Measurements from ENCODE around the gene CALML4. TPM values are rescaled to one million over a fixed set of nuclear protein-coding genes. Genes with fewer than 3 reads are reported as not detected.
A peak's percentile ranks its signal among the peaks of the same experiment; 100 is the strongest.

The CALML4 gene
- total RNA-seq, 8 experiments from 2014 or later: 0.61 to 8.4 (median 4.3) TPM

DNA sequence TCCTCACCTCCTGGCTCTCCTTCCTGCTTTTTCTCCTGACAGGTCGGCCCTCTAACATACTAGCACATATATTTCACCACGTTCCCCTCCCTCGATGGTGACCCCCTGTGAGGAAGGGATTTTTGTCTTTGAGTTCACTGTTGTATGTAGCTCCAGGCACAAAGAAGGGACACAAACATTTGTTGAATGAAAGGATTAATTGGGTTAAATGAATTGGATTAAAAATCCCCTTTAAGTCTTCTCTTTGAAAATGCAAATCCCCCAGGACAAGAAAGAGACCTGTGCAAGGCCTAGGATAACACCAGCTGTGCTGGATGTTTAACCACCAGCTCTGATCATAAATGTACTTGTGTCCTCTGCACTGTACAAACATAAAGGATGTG is 3.3 kb downstream of the CALML4 start:
- H3K27ac ChIP-seq: no peak overlapping the region
- no peak overlapping the region for H3K4me3 ChIP-seq
- no peak for ATAC-seq (replicated peaks in 6 of 8)
- in situ Hi-C loops (cut with MboI; ENCODE audit: low pct_unique_long_range_greater_than_20kb in 2 of 9, low sequenced_read_pairs in 9 of 9, unreplicated experiment in 9 of 9): no loop called here
- 33 to 94% (median 50%) methylated on average over 1 to 3 of the region's 3 CpGs; no CpG with 5 or more reads in 3 of the 10 experiments for WGBS, 10 experiments
- H3K4me1 ChIP-seq (replicated peaks in 1 of 2): peaks cover 24 to 29% of the 10 kb centered on the region in 2 donors

DNA sequence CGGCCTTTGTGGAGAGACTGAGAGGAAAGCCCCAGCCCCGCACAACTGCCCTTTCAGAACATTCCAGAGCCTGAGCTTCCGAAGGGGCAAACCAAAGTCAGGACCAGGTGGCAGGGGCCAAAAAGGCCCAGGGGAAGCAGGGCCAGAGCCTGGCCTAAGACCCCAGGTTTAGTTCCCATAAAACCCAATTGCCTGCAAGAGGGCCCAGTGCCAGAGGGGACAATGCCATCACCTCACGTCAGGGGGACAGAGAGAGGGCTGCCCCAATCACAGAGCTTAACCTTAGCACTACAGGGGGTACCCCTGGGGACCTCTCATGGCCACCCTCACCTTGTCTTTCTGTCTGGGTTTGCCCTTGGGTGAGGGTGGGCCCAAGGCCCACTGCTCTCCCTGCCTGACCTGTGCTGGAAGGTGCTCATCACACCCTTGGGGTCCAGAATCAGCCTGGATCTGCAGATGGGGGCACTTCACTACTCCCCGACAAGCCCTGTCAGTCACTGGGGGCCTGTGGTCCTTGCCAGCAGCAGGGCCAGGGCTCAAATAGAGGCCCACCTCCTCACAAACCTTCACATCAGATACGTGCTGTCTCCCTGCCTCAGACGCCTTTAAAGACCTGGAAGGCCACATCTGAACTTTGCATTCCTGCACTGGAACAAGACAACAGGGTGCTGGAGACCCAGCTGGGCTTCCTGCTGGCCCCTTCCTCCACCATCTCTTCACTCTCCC is 3.8 kb downstream of the CALML4 start:
- H3K27ac ChIP-seq: no peak overlapping the region
- no peak for ATAC-seq (replicated peaks in 6 of 8)
- peaks cover 24 to 29% of the 10 kb centered on the region in 2 donors for H3K4me1 ChIP-seq (replicated peaks in 1 of 2)
- no peak overlapping the region for H3K4me3 ChIP-seq
- in situ Hi-C loops (cut with MboI; ENCODE audit: low pct_unique_long_range_greater_than_20kb in 2 of 9, low sequenced_read_pairs in 9 of 9, unreplicated experiment in 9 of 9): no loop called here
- 80 to 100% (median 100%) methylated on average over 1 to 3 of the region's 7 CpGs; no CpG with 5 or more reads in 5 of the 10 experiments for WGBS, 10 experiments

DNA sequence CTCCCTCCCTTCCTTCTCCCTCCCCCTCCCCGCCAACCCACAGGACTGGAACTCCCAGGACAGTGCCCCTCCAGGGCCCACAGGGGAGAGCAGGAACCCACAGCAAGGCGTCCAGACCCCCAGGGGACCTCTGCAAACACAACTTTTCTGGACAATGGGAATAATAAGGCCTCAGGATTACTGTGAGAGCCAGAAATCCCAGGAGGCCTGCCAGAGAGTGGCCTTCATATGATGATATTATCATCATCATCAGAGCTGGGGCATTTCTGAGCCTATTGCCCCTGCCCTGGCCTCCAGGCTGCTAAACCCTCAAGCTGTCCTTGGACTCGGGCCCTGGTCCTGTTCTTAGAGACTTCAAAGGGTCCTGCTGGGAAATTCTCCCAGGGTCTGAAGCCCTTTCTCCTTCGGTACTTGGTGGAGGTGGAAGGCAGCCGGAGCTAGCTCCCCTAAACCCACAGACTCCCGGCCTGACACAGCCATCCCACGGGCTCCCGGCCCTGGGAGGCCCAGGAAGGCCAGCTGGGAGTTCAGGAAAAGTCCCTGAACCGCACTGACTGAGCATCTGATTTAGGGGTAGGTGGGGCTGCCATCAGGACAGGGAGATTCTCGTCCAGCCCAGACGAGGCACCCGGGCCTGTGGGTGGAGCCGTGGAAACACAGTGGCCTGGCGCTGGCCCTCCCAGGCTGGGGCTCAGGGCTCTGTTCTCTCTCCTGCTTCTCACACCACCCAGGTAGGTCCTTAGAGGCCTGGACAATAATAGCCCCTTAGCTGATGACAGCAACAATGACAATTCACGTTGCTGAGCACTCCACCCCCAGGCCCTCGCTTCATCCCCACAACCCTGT is 4.9 kb downstream of the CALML4 start:
- in situ Hi-C loops (cut with MboI; ENCODE audit: low pct_unique_long_range_greater_than_20kb in 2 of 9, low sequenced_read_pairs in 9 of 9, unreplicated experiment in 9 of 9): no loop called here
- H3K4me3 ChIP-seq: no peak overlapping the region
- peaks cover 23% of the 10 kb centered on the region in 2 donors for H3K4me1 ChIP-seq (replicated peaks in 1 of 2)
- ATAC-seq (replicated peaks in 6 of 8): peak; percentile 19 to 85 (median 58)
- no peak overlapping the region for H3K27ac ChIP-seq
- 66 to 100% (median 90%) methylated on average over 1 to 5 of the region's 16 CpGs; no CpG with 5 or more reads in 5 of the 10 experiments for WGBS, 10 experiments

DNA sequence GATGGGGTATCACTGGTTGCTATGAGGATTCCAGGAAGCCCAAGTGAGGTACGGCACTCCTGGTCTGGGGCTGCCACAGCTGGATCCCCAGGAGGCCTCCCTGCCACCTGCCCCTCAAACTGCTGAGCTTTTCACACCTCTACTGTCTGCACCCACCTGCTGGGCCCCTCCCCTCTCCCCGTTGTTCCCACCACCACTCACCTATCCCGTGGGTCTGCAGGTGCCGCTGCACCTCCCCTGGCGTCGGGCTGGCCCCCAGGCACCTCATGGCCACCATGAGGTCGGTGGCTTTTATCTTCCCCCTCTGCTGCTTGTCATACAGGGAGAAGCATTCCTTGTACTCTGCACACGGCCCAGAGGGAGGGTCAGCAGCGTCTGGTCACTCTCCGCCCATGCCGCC is 5.8 kb downstream of the CALML4 start:
- Histone ChIP-seq H3K27ac (no peak overlapping the region), H3K4me1 (replicated peaks in 1 of 2) (peaks cover 20% of the 10 kb centered on the region in 2 donors), H3K4me3 (no peak overlapping the region)
- in situ Hi-C loops (cut with MboI; ENCODE audit: low pct_unique_long_range_greater_than_20kb in 2 of 9, low sequenced_read_pairs in 9 of 9, unreplicated experiment in 9 of 9): no loop called here
- WGBS, 10 experiments: 51 to 100% (median 87%) methylated on average over 1 to 4 of the region's 11 CpGs; no CpG with 5 or more reads in 4 of the 10 experiments
- peak in 1 of 8 experiments; percentile 18 for ATAC-seq (replicated peaks in 6 of 8)

DNA sequence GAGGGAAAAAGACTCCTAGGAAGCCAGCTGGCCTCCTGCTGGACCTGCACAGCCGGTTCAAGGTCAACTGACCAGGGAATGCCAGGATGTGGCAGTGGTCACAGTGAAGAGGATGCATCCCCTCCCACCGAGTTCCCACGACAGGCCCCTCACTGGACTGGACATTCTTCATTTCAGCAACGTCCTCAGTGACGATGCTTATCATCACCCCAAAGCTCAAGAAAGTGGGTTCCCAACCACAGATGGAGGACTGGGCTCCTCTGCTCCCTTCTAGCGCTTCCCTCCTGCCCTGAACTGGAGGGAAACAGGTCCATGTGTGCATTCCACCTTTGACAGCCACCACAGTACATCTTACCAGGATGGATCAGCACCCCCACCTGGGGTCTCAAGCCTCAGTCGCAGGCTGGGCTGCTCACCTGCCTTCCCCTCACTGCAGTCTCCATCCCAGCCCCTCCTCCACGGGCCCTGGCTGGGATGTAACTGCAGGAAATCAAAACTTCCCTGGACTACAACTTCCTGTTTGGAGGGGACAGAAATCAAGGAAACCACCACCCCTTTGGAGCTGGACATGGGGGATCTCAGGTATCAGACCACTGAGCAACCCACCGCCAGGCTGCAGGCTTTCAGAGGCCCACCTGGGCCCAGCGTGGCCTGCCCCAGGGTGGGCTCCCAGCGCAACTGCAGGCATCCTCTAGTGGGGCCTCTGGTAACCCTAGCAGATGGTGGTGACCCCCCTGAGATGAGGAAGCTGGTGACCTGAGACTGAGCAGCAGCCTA is 7.3 kb downstream of the CALML4 start:
- WGBS, 10 experiments: 71 to 100% (median 82%) methylated on average over 2 to 4 of the region's 11 CpGs; no CpG with 5 or more reads in 6 of the 10 experiments
- ATAC-seq (replicated peaks in 6 of 8): no peak
- in situ Hi-C loops (cut with MboI; ENCODE audit: low pct_unique_long_range_greater_than_20kb in 2 of 9, low sequenced_read_pairs in 9 of 9, unreplicated experiment in 9 of 9): no loop called here
- no peak overlapping the region for H3K27ac ChIP-seq
- H3K4me1 ChIP-seq (replicated peaks in 1 of 2): peaks cover 20% of the 10 kb centered on the region in 2 donors
- H3K4me3 ChIP-seq: no peak overlapping the region

DNA sequence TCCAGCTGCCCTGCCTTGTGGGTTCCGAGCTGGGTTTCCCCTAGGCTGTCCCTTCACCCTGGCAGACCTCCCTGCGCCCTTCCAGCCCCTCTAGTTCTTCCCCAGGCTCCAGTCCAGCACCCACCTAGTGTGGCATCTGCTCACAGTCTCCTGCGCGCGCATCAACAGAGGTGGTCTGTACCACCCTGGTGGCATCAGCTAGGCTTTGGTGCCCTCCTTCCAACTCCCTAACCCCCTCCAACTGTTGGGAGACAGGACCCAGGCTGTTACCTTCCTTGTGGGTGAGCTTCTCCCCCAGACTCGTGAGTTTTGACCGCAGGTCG is 8.0 kb downstream of the CALML4 start:
- WGBS, 10 experiments: 87 to 100% (median 100%) methylated on average over 1 to 4 of the region's 8 CpGs; no CpG with 5 or more reads in 5 of the 10 experiments
- no peak overlapping the region for H3K27ac ChIP-seq
- ATAC-seq (replicated peaks in 6 of 8): no peak
- in situ Hi-C loops (cut with MboI; ENCODE audit: low pct_unique_long_range_greater_than_20kb in 2 of 9, low sequenced_read_pairs in 9 of 9, unreplicated experiment in 9 of 9): no loop called here
- no peak overlapping the region for H3K4me3 ChIP-seq
- H3K4me1 ChIP-seq (replicated peaks in 1 of 2): peaks cover 17 to 19% of the 10 kb centered on the region in 2 donors

DNA sequence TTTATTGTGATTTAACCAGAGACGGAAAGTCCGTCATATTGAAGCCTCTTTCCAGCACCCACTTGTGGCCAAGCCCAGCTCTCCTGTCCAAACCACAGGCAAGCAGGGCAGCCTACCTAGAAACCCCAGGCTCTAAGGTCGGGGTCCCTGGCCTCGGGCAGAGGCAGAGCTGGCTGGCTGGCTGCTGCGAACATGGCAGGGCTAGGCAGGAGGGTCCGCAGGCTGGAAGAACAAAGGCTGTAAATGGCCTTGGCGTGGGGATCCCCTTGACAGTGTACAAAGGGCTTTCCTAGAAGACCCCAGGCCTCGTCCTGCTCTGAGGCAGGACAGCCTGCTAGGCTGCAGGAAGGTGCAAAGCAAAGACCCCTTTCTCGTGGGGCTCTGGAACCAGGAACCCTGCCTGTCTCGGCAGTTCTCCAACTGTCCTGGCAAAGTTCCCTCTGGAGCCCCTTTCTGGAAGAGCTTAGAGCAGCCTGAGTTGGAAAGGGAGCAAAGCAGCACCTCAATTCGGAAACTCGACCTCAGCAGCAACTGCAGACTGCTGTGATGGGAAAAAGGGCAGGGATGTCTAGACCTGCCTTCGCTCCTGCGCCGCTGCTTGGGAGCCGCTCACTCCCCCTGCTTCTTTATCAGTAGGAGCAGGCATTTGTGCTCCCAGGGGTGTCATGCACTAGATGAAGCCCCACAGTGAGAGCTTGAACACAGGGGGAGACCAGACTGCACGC is 8.5 kb downstream of the CALML4 start:
- no peak overlapping the region for H3K4me3 ChIP-seq
- WGBS, 10 experiments: 92 to 100% (median 97%) methylated on average over 1 to 8 of the region's 17 CpGs; no CpG with 5 or more reads in 4 of the 10 experiments
- peaks cover 12 to 14% of the 10 kb centered on the region in 2 donors for H3K4me1 ChIP-seq (replicated peaks in 1 of 2)
- in situ Hi-C loops (cut with MboI; ENCODE audit: low pct_unique_long_range_greater_than_20kb in 2 of 9, low sequenced_read_pairs in 9 of 9, unreplicated experiment in 9 of 9): no loop called here
- no peak for ATAC-seq (replicated peaks in 6 of 8)
- H3K27ac ChIP-seq: no peak overlapping the region

DNA sequence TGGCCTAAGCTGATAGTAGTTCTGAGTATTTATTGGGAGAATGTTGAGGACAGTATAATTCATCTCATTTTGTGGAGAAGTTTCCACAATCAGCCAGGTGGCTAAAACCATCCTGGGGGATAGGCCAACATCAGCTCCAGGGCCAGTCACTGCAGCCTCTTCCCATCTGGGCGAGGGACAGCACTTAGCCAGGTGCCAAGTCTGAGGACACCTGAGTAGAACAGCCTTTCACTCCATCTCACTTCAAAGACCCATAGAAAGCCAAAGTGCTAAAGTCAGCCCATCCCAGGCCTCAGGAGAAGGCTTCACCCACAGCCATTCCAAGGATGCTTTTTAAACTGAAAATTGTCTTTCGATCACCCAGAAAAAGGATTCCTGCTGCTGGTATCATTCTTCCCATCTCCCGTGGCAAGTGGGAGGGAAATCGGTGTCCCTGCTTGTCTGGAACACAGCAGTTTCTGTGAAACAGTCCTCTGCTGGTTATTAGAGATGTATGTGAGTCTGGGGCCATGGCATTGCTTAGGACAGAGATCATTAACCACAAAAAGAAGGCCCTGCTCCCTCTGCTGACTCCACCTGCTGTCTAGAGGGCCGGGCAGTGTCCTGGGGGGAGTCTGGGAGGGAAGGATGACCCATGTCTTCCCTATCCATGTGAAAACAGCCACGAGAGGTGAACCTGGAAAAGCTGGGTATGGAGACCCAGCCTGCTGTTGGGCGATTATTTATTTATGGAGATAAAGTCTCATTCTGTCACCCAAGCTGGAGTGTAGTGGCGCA is 9.6 kb downstream of the CALML4 start:
- in situ Hi-C loops (cut with MboI; ENCODE audit: low pct_unique_long_range_greater_than_20kb in 2 of 9, low sequenced_read_pairs in 9 of 9, unreplicated experiment in 9 of 9): no loop called here
- ATAC-seq (replicated peaks in 6 of 8): no peak
- 73 to 100% (median 97%) methylated on average over 1 to 5 of the region's 8 CpGs; no CpG with 5 or more reads in 1 of the 10 experiments for WGBS, 10 experiments
- Histone ChIP-seq H3K27ac (no peak overlapping the region), H3K4me3 (no peak overlapping the region), H3K4me1 (replicated peaks in 1 of 2) (peaks cover 10 to 11% of the 10 kb centered on the region in 2 donors)

DNA sequence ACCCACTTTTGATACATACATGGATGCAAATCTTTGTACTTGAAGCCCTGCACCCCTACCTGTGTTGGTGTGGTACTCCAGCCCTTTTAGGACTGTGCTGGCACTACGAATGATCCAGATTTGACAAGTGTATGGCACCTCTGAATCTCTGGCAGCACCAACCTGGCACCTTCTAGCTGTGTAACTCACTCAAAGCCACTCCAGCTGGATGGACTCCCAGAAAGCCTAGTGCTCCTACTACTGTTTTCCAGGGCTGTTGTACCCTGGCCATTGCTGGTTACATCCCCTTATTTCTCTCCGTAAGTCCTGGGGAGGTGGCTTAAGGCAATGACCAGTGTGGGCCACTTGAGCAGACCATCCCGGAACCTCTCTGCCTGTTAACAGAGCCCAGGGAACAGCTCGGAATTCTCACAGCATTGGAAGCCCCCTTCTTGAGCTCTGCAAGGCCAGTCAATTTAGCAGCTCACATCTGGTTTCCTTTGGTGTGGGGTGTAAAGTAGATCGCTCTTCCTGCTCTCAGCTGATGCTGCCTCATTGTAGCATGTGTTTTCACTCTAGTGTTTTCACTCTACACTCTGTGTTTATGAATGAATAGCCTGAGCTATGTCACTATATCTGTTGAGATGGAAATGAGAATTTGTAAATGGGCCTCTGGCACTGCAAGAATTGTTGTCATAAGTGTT is 12.2 kb downstream of the CALML4 start:
- Histone ChIP-seq H3K4me3 (no peak overlapping the region), H3K27ac (no peak overlapping the region), H3K4me1 (replicated peaks in 1 of 2) (no peaks in the 10 kb centered on the region)
- WGBS, 10 experiments: 60 to 100% (median 82%) methylated on average over 1 to 3 of the region's 5 CpGs; no CpG with 5 or more reads in 3 of the 10 experiments
- ATAC-seq (replicated peaks in 6 of 8): peak in 4 of 8 experiments; percentile 38 to 58 (median 46)
- in situ Hi-C loops (cut with MboI; ENCODE audit: low pct_unique_long_range_greater_than_20kb in 2 of 9, low sequenced_read_pairs in 9 of 9, unreplicated experiment in 9 of 9): no loop called here

DNA sequence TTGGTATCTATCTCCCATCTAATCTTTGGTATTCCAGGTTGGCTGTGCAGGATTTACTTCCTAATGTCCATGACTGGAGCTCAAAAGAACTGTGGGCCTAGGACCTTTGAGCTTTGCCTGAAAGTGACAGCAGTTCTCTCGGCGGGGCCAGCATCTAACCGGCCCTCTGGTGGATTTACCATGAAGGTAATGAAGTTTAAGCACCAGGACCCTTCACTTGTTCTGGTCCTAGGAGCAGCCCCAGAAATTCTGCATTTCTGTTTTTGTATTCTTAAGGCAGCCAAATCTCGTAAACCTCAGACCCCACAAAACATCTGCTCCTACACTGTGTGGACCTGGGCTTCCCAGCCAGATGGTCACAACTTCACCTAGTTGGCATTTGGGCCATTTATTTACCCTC is 13.0 kb downstream of the CALML4 start:
- no peak overlapping the region for H3K27ac ChIP-seq
- 70 to 100% (median 95%) methylated on average over 1 to 4 of the region's 4 CpGs; no CpG with 5 or more reads in 4 of the 10 experiments for WGBS, 10 experiments
- no peak for ATAC-seq (replicated peaks in 6 of 8)
- in situ Hi-C loops (cut with MboI; ENCODE audit: low pct_unique_long_range_greater_than_20kb in 2 of 9, low sequenced_read_pairs in 9 of 9, unreplicated experiment in 9 of 9): no loop called here
- no peaks in the 10 kb centered on the region for H3K4me1 ChIP-seq (replicated peaks in 1 of 2)
- H3K4me3 ChIP-seq: no peak overlapping the region

DNA sequence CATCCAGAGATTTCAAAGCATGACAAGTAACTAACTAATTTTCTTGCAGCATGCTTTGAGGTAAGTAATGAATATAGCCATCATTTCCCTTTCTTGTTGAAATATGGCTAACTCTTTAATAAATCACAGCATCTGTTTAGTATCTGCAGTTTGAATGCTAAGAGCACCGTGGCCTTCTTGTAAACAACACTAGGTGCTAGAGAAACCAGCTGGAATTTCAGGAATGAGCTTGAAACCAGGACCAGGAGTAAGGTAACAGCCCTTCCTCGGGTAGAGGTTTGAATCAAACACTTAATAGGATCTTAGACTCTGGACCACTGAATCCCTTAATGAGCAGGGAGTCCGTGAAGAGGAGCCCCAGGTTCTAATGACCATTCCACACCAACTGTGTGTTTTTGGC is 13.6 kb downstream of the CALML4 start:
- 58 to 84% (median 80%) methylated on average over 1 to 3 of the region's 3 CpGs; no CpG with 5 or more reads in 2 of the 10 experiments for WGBS, 10 experiments
- Histone ChIP-seq H3K27ac (no peak overlapping the region), H3K4me1 (replicated peaks in 1 of 2) (no peaks in the 10 kb centered on the region), H3K4me3 (no peak overlapping the region)
- no peak for ATAC-seq (replicated peaks in 6 of 8)
- in situ Hi-C loops (cut with MboI; ENCODE audit: low pct_unique_long_range_greater_than_20kb in 2 of 9, low sequenced_read_pairs in 9 of 9, unreplicated experiment in 9 of 9): no loop called here
